ENCODE results near the gene ATP5F1B. TPM values are rescaled to one million over a fixed set of nuclear protein-coding genes. Genes with fewer than 3 reads are reported as not detected.
A peak's percentile ranks its signal among the peaks of the same experiment; 100 is the strongest.

ATP5F1B gene
- total and polyA plus RNA-seq, 9 of the 15 experiments (the other 6 are each of a cell fraction or from before 2014, with no cell fraction given), result 908 to 3,125 (median 1,482) TPM

DNA sequence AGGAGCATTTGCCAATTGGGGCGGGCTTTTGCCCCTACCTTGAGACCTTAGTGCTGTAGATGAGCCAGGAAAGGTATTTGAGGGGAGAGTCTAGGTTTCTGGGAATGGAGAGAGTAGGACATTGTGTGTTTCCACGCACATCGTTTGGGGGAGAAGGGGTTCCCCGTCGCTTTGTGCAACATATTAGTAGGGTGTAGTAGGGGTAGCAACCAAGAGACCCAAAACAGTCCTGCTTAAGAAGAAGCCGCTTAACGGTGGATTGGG is 43.0 kb upstream of the ATP5F1B start (continued):
- TF ChIP-seq TEAD4 (IDR thresholded peaks at IDR 0.05; ENCODE audit: low read length), result no peak
- no peak for TF ChIP-seq TEAD4 (CRISPR knock-in tag; IDR thresholded peaks at IDR 0.05; ENCODE audit: borderline replicate concordance)
- TF ChIP-seq NR4A1 (CRISPR knock-in tag; IDR thresholded peaks at IDR 0.05), result no peak
- TF ChIP-seq NR4A1 (tag; IDR thresholded peaks at IDR 0.05), result no peak
- no peak for TF ChIP-seq CCAR2 (IDR thresholded peaks at IDR 0.05; ENCODE audit: low read depth, low read length)
- TF ChIP-seq ARHGAP35 (IDR thresholded peaks at IDR 0.05; ENCODE audit: partially characterized antibody), result no peak
- TF ChIP-seq, protein P1, sequence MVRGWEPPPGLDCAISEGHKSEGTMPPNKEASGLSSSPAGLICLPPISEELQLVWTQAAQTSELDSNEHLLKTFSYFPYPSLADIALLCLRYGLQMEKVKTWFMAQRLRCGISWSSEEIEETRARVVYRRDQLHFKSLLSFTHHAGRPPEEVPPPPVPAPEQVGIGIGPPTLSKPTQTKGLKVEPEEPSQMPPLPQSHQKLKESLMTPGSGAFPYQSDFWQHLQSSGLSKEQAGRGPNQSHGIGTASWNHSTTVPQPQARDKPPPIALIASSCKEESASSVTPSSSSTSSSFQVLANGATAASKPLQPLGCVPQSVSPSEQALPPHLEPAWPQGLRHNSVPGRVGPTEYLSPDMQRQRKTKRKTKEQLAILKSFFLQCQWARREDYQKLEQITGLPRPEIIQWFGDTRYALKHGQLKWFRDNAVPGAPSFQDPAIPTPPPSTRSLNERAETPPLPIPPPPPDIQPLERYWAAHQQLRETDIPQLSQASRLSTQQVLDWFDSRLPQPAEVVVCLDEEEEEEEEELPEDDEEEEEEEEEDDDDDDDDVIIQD (CRISPR knock-in tag; IDR thresholded peaks at IDR 0.05), result no peak
- TF ChIP-seq, protein P2, sequence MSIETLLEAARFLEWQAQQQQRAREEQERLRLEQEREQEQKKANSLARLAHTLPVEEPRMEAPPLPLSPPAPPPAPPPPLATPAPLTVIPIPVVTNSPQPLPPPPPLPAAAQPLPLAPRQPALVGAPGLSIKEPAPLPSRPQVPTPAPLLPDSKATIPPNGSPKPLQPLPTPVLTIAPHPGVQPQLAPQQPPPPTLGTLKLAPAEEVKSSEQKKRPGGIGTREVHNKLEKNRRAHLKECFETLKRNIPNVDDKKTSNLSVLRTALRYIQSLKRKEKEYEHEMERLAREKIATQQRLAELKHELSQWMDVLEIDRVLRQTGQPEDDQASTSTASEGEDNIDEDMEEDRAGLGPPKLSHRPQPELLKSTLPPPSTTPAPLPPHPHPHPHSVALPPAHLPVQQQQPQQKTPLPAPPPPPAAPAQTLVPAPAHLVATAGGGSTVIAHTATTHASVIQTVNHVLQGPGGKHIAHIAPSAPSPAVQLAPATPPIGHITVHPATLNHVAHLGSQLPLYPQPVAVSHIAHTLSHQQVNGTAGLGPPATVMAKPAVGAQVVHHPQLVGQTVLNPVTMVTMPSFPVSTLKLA (conservative IDR thresholded peaks at IDR 0.05), result no peak
- TF ChIP-seq TAF9B (IDR thresholded peaks at IDR 0.05; ENCODE audit: partially characterized antibody), result no peak
- TF ChIP-seq MYNN (IDR thresholded peaks at IDR 0.05), result no peak
- no peak for TF ChIP-seq MYNN (CRISPR knock-in tag; IDR thresholded peaks at IDR 0.05)
- TF ChIP-seq, protein P3, sequence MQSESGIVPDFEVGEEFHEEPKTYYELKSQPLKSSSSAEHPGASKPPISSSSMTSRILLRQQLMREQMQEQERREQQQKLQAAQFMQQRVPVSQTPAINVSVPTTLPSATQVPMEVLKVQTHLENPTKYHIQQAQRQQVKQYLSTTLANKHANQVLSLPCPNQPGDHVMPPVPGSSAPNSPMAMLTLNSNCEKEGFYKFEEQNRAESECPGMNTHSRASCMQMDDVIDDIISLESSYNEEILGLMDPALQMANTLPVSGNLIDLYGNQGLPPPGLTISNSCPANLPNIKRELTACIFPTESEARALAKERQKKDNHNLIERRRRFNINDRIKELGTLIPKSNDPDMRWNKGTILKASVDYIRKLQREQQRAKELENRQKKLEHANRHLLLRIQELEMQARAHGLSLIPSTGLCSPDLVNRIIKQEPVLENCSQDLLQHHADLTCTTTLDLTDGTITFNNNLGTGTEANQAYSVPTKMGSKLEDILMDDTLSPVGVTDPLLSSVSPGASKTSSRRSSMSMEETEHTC (IDR thresholded peaks at IDR 0.05), result no peak
- TF ChIP-seq DPF2 (IDR thresholded peaks at IDR 0.05), result no peak
- no peak for TF ChIP-seq PRPF4 (IDR thresholded peaks at IDR 0.05; ENCODE audit: insufficient read depth, low read depth, low read length, poor library complexity, severe bottlenecking)
- no peak for TF ChIP-seq ZFP36 (IDR thresholded peaks at IDR 0.05; ENCODE audit: low read depth, low read length, partially characterized antibody)
- TF ChIP-seq SUPT5H (IDR thresholded peaks at IDR 0.05), result peak; percentile 27; the same call in 1 of the 2 replicates
- no peak for TF ChIP-seq TARDBP (IDR thresholded peaks at IDR 0.05)
- TF ChIP-seq, protein P4, sequence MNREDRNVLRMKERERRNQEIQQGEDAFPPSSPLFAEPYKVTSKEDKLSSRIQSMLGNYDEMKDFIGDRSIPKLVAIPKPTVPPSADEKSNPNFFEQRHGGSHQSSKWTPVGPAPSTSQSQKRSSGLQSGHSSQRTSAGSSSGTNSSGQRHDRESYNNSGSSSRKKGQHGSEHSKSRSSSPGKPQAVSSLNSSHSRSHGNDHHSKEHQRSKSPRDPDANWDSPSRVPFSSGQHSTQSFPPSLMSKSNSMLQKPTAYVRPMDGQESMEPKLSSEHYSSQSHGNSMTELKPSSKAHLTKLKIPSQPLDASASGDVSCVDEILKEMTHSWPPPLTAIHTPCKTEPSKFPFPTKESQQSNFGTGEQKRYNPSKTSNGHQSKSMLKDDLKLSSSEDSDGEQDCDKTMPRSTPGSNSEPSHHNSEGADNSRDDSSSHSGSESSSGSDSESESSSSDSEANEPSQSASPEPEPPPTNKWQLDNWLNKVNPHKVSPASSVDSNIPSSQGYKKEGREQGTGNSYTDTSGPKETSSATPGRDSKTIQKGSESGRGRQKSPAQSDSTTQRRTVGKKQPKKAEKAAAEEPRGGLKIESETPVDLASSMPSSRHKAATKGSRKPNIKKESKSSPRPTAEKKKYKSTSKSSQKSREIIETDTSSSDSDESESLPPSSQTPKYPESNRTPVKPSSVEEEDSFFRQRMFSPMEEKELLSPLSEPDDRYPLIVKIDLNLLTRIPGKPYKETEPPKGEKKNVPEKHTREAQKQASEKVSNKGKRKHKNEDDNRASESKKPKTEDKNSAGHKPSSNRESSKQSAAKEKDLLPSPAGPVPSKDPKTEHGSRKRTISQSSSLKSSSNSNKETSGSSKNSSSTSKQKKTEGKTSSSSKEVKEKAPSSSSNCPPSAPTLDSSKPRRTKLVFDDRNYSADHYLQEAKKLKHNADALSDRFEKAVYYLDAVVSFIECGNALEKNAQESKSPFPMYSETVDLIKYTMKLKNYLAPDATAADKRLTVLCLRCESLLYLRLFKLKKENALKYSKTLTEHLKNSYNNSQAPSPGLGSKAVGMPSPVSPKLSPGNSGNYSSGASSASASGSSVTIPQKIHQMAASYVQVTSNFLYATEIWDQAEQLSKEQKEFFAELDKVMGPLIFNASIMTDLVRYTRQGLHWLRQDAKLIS (CRISPR knock-in tag; IDR thresholded peaks at IDR 0.05), result no peak
- no peak; the same call in 1 of the 2 replicates for TF ChIP-seq ZNF436 (CRISPR knock-in tag; IDR thresholded peaks at IDR 0.05)
- TF ChIP-seq PCBP1 (IDR thresholded peaks at IDR 0.05; ENCODE audit: low read depth, low read length, poor library complexity, severe bottlenecking), result no peak
- TF ChIP-seq, protein P5, sequence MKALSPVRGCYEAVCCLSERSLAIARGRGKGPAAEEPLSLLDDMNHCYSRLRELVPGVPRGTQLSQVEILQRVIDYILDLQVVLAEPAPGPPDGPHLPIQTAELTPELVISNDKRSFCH (CRISPR knock-in tag; IDR thresholded peaks at IDR 0.05), result no peak
- TF ChIP-seq, protein P5 (tag; IDR thresholded peaks at IDR 0.05), result 0 out of 2 replicates have a peak, but pooled peaks have one; percentile 30
- no peak for TF ChIP-seq ZNF57 (CRISPR knock-in tag; IDR thresholded peaks at IDR 0.05)
